Measurements from ENCODE around the gene UTP25. TPM values are rescaled to one million over a fixed set of nuclear protein-coding genes. Genes with fewer than 3 reads are reported as not detected.
"Not testable (repeated sequence)": the region's sequence is repeated elsewhere in the genome, so short reads cannot be mapped to it uniquely, and the experiment has no call there.

UTP25 gene
- total and polyA plus RNA-seq, 11 donors, result 0.76 to 5.5 (median 3.5) TPM

- WGBS, 4 donors, result 37 to 79% (median 58%) methylated on average over 1 of the region's 1 CpG
- intact Hi-C loops (cut with DNase I), result no loop called here
These were observed 35.9 kb upstream of the UTP25 start for GRCh38 chr1:209791920-209792319.

GRCh38 chr1:209793711-209794110, 34.1 kb upstream of the UTP25 start:
- intact Hi-C loops (cut with DNase I); H3K9me3 ChIP-seq; H3K4me3 ChIP-seq; DNase-seq; H3K27me3 ChIP-seq; H3K27ac ChIP-seq; ATAC-seq: not testable (repeated sequence)
- peaks cover 0 to 14% (median 0%) of the 10 kb centered on the region in 12 donors for H3K4me1 ChIP-seq
- H3K36me3 ChIP-seq, result peaks cover 0 to 50% (median 2%) of the 10 kb centered on the region in 9 donors
- WGBS, 4 donors, result 80 to 90% (median 88%) methylated on average over 3 of the region's 3 CpGs

More at GRCh38 chr1:209791920-209792319, 35.9 kb upstream of the UTP25 start:
- no peak for TF ChIP-seq CTCF (IDR thresholded peaks at IDR 0.05)
- TF ChIP-seq POLR2A (IDR thresholded peaks at IDR 0.05), result no peak
- Histone ChIP-seq H3K27me3 (no peaks in the 10 kb centered on the region), H3K4me1 (peaks cover 0 to 19% (median 6%) of the 10 kb centered on the region in 12 donors), H3K27ac (no peak overlapping the region), H3K36me3 (peaks cover 0 to 55% (median 3%) of the 10 kb centered on the region in 9 donors), H3K9me3 (no peaks in the 10 kb centered on the region), H3K4me3 (no peak overlapping the region)
- no peak for ATAC-seq
- DNase-seq, result no peak

- no peak for TF ChIP-seq CTCF (IDR thresholded peaks at IDR 0.05)
- TF ChIP-seq POLR2A (IDR thresholded peaks at IDR 0.05), result no peak
These were observed 29.7 kb upstream of the UTP25 start for GRCh38 chr1:209797978-209798639.

GRCh38 chr1:209800984-209801834, 26.6 kb upstream of the UTP25 start:
- H3K27me3 ChIP-seq, result no peaks in the 10 kb centered on the region
- H3K4me1 ChIP-seq, result peaks cover 0 to 40% (median 20%) of the 10 kb centered on the region in 12 donors
- no peaks in the 10 kb centered on the region for H3K9me3 ChIP-seq
- peak in 3 of 4 donors; percentile 55 to 71 (median 59) for ATAC-seq
- no peaks in the 10 kb centered on the region for H3K36me3 ChIP-seq
- intact Hi-C loops (cut with DNase I), result no loop called here
- TF ChIP-seq POLR2A (IDR thresholded peaks at IDR 0.05), result no peak
- no peak for TF ChIP-seq CTCF (IDR thresholded peaks at IDR 0.05)
- peak overlapping the region in 10 of 12 donors; percentile 0 to 48 (median 28) for H3K4me3 ChIP-seq
- peak in 4 of 5 donors; percentile 51 to 76 (median 70) for DNase-seq
- peak overlapping the region; percentile 42 to 84 (median 74) for H3K27ac ChIP-seq
- 29 to 43% (median 32%) methylated on average over 5 of the region's 5 CpGs for WGBS, 4 donors

More at GRCh38 chr1:209797978-209798639, 29.7 kb upstream of the UTP25 start:
- intact Hi-C loops (cut with DNase I), result no loop called here
- peaks cover 0 to 11% (median 0%) of the 10 kb centered on the region in 9 donors for H3K36me3 ChIP-seq
- H3K4me1 ChIP-seq, result peaks cover 0 to 36% (median 18%) of the 10 kb centered on the region in 12 donors
- H3K27ac ChIP-seq, result no peak overlapping the region
- DNase-seq, result no peak
- no peak overlapping the region for H3K4me3 ChIP-seq
- H3K27me3 ChIP-seq, result no peaks in the 10 kb centered on the region
- no peaks in the 10 kb centered on the region for H3K9me3 ChIP-seq
- 81 to 86% (median 84%) methylated on average over 9 of the region's 9 CpGs for WGBS, 4 donors
- no peak for ATAC-seq
